Mononuclear cell (primary cell): Measurements from ENCODE around the gene PRND. TPM values are rescaled to one million over a fixed set of nuclear protein-coding genes. Genes with fewer than 3 reads are reported as not detected.

Experiments used
- H3K27me3 ChIP-seq: 2 replicates; pipeline ENCODE4 v1.6.0; 2011; ENCODE audit warnings: low read length, control low read depth; ENCODE audit not compliant: insufficient read depth
- H3K4me1 ChIP-seq: 2 replicates; pipeline ENCODE4 v1.5.1; 2011; ENCODE audit warnings: mild to moderate bottlenecking, low read length, control low read depth; ENCODE audit not compliant: insufficient read depth
- H3K4me3 ChIP-seq: 2 replicates; pipeline ENCODE4 v1.5.1; 2011; ENCODE audit warnings: mild to moderate bottlenecking, low read length, moderate library complexity
- H3K9me3 ChIP-seq: 2 replicates; pipeline ENCODE4 v1.5.1; 2011; ENCODE audit warnings: low read depth, mild to moderate bottlenecking, control low read depth, low read length
- total RNA-seq: library from RNA; depleted of rRNA; stranded (reverse); fragments of >200 nt; gene quantifications from one replicate; pipeline ENCODE4 v1.2.3, GENCODE V29; 2012

PRND gene
- total RNA-seq, 1 donor: 0.10 TPM

DNA sequence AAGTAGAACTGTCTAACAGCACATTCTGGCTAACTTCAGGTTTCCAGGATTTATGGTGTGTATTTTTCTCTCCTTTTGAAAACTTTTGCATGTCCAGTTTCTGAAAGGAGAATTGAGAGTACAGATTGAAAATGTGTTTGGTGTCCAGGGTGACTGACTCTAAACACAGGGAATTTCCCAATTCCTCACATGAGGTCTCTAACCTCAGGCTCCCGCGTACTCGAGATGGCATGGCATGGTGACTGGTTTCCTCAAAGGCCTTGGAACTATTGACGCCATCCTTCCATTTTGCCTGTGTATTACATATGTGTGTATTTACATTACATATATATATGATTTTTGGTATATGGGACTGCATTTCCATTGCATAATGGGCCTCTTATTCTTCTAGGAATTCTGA lies 52.5 kb downstream of the PRND start:
- Histone ChIP-seq H3K27me3 (no peaks in the 10 kb centered on the region), H3K4me1 (peaks cover 16% of the 10 kb centered on the region), H3K4me3 (no peak overlapping the region), H3K9me3 (peaks cover 15% of the 10 kb centered on the region)

GRCh38 chr20:4775322-4776078 lies 53.8 kb downstream of the PRND start:
- Histone ChIP-seq H3K4me1 (peaks cover 16% of the 10 kb centered on the region), H3K27me3 (no peaks in the 10 kb centered on the region), H3K4me3 (no peak overlapping the region), H3K9me3 (peaks cover 15% of the 10 kb centered on the region)

DNA sequence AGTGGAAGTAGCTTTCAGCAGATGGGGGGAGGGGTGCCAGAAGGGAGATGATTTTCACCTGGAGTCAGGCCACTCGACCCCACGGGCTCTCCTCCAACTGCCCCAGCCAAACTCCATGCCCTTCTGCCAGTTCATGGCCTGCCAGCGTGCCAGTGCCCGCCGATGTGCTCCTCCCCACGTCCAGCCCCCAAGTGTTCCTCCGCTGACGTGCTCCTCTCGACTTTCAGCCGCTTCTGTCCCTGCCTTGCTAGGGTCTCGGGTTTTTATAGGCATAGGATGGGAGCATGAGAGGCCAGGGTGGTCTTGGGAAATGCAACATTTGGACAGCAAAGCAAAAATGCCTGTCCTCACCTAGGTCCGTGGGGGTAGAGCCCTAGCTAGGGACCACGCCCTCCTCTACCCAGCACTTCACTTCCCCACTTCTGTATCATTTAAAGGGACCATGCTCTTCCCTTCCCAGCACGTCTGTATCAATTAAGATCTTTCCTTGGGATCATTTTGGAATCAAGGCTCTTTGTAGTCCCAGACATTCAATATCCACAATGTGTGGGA lies 54.4 kb downstream of the PRND start:
- Histone ChIP-seq H3K4me3 (no peak overlapping the region), H3K9me3 (peaks cover 15% of the 10 kb centered on the region), H3K27me3 (no peaks in the 10 kb centered on the region)

More for the DNA sequence above, 54.4 kb downstream of the PRND start:
- H3K4me1 ChIP-seq: peaks cover 16% of the 10 kb centered on the region

Other genes with a start within 250 kb of the PRND start
- 133 TPM for gene PRNP, start 35.5 kb upstream of the PRND start, total RNA-seq
- 78.0 TPM for gene RASSF2, start 101.7 kb downstream of the PRND start, total RNA-seq